GM12873 (cell line): Measurements from ENCODE around the gene ATOH8.

Source experiments
- CTCF ChIP-seq: IDR thresholded peaks from 2 replicates; pipeline ENCODE4 v1.5.1; 2012; ENCODE audit warnings: low read depth, mild to moderate bottlenecking, moderate library complexity, low read length, control low read depth; ENCODE audit not compliant: insufficient read depth; ENCODE audit errors: missing control alignments

ATOH8 gene

GRCh38 chr2:85834466-85834865, 80.7 kb downstream of the ATOH8 start:
- no peak for TF ChIP-seq CTCF
